GM23338 (cell line): ENCODE data around the gene ASPRV1. TPM values are rescaled to one million over a fixed set of nuclear protein-coding genes. Genes with fewer than 3 reads are reported as not detected.

ENCODE experiments used
- CREB1 ChIP-seq: fragments of 250-450 bp; sonication (Bioruptor Pico); IDR thresholded peaks from 2 replicates; pipeline ENCODE4 v1.5.0; 2020; ENCODE audit warnings: low read depth, mild to moderate bottlenecking, moderate library complexity
- EZH2phosphoT487 ChIP-seq: fragments of 200-600 bp; sonication (generic); IDR thresholded peaks from one replicate; pipeline ENCODE4 v1.8.1; 2018; ENCODE audit warnings: antibody characterized with exemption; ENCODE audit not compliant: unreplicated experiment
- JUNB ChIP-seq: IDR thresholded peaks from one replicate; pipeline ENCODE4 v1.6.1; 2016; ENCODE audit warnings: antibody characterized with exemption; ENCODE audit not compliant: unreplicated experiment
- NANOG ChIP-seq: IDR thresholded peaks from 2 replicates; pipeline ENCODE4 v1.6.1; 2016; ENCODE audit warnings: antibody characterized with exemption, borderline replicate concordance
- STAT1 ChIP-seq: IDR thresholded peaks from one replicate; pipeline ENCODE4 v1.6.1; 2016; ENCODE audit warnings: antibody characterized with exemption; ENCODE audit not compliant: unreplicated experiment
- ZNF462 ChIP-seq: fragments of 250-450 bp; sonication (Bioruptor Pico); IDR thresholded peaks from 2 replicates; pipeline ENCODE4 v1.5.0; 2020; ENCODE audit warnings: mild to moderate bottlenecking, moderate library complexity
- polyA plus RNA-seq: library from polyadenylated mRNA; unstranded; fragments of >200 nt; fragmentation: Nextera tagmentation; extraction: Ambion mirVana; gene quantifications from 2 replicates; pipeline ENCODE4 v1.2.1, GENCODE V29; 2016
- total RNA-seq: library from RNA; depleted of rRNA; stranded (reverse); fragments of >200 nt; shearing (Covaris generic); gene quantifications from 2 replicates; pipeline ENCODE4 v1.2.3, GENCODE V29; 2014
- TF ChIP-seq, protein P1 (sequence below), 2 experiments: fragments of 200-600 bp in 1 of 2; sonication (generic) in 1 of 2; conservative IDR thresholded peaks; 2 replicates each; pipeline versions ENCODE4 v1.5.1 to v1.6.1; 2016 to 2017; ENCODE audit warnings: antibody characterized with exemption in 2 of 2, low read depth in 2 of 2, mild to moderate bottlenecking in 2 of 2, moderate library complexity in 1 of 2

Gene ASPRV1
- total and polyA plus RNA-seq, 2 experiments from 2014 or later: 0.60 to 1.4 TPM

- TF ChIP-seq ZNF462: no peak
- TF ChIP-seq, protein P1, sequence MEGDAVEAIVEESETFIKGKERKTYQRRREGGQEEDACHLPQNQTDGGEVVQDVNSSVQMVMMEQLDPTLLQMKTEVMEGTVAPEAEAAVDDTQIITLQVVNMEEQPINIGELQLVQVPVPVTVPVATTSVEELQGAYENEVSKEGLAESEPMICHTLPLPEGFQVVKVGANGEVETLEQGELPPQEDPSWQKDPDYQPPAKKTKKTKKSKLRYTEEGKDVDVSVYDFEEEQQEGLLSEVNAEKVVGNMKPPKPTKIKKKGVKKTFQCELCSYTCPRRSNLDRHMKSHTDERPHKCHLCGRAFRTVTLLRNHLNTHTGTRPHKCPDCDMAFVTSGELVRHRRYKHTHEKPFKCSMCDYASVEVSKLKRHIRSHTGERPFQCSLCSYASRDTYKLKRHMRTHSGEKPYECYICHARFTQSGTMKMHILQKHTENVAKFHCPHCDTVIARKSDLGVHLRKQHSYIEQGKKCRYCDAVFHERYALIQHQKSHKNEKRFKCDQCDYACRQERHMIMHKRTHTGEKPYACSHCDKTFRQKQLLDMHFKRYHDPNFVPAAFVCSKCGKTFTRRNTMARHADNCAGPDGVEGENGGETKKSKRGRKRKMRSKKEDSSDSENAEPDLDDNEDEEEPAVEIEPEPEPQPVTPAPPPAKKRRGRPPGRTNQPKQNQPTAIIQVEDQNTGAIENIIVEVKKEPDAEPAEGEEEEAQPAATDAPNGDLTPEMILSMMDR (conservative IDR thresholded peaks at IDR 0.05; ENCODE audit: low read depth in 2 of 2): no peak
- TF ChIP-seq JUNB: no peak
- no peak for TF ChIP-seq NANOG
- no peak for TF ChIP-seq STAT1
- no peak for TF ChIP-seq CREB1
- TF ChIP-seq EZH2phosphoT487: no peak
These were observed 29.4 kb downstream of the ASPRV1 start (continued) for GRCh38 chr2:69931832-69932595.
